Activated T-cell treated with anti-CD3 and anti-CD28 coated beads for 1 hour (primary cell): ENCODE measurements around the gene CHKA.

Experiments
- DNase-seq: peaks from one replicate; pipeline ENCODE4 v3.0.0-alpha.2; 2020; ENCODE audit warnings: low read depth

The CHKA gene

DNA sequence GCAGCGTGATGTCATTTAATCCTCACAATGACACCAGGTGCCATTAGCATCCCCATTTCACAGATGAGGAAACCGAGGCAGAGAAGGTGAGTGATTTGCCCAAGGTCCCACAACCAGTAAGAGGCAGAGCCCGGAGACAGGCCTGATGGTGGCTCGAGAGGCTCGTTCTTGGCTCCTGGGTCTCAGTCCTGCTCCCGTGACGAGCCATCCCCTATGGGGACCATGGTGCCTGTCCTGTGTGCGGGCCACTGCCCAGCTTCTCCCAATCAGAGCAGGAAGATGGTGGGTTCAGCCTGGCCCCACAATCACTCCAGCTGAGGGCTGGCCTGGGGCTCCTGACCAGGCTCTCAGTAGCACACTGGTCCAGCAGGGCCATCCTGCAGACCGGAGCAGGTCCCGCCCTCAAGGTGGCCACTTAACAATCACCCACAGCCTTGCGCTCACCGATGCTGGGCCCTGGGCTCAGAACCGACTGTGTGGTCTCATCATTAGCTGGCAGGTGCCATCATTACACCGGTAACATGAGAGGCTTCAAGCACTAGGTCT, 107.5 kb downstream of the CHKA start:
- no peak for DNase-seq

DNA sequence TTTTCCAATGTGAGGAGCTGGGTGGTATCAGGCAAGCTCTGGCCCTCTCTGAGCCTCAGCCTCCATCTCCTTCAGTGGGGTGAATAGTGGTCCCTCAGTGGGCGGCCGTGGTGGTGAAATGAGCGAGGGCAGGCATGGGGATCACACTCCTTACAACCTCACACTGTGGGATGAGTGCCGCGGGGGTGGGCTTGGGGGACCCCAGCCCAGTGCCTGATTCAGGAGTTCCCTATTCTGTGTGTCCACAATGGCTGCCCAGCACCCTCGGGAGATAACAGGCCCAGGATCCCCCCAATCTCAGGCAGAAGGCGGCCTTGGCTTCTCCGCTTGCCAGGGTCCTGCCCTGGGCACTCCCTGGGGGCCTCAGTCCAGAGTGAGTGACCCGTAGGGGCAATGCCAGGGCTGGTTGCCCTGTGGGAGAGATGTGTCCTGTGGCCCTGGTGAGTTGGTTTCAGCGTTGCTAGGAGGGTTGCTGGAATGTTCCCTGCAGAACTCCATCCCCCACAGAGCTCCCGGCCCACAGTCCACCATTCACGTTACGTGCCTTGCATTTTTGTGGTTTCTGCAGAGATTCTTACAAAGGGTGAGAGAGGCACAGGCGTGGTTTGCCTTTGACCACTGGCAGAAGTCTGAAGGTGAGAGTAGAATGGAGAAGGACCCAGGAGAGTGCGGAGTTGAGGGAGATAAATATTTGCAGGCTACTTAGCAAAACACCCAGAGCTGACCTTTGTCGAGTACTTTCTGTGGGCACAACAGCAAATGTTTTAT, 108.2 kb downstream of the CHKA start:
- no peak for DNase-seq

DNA sequence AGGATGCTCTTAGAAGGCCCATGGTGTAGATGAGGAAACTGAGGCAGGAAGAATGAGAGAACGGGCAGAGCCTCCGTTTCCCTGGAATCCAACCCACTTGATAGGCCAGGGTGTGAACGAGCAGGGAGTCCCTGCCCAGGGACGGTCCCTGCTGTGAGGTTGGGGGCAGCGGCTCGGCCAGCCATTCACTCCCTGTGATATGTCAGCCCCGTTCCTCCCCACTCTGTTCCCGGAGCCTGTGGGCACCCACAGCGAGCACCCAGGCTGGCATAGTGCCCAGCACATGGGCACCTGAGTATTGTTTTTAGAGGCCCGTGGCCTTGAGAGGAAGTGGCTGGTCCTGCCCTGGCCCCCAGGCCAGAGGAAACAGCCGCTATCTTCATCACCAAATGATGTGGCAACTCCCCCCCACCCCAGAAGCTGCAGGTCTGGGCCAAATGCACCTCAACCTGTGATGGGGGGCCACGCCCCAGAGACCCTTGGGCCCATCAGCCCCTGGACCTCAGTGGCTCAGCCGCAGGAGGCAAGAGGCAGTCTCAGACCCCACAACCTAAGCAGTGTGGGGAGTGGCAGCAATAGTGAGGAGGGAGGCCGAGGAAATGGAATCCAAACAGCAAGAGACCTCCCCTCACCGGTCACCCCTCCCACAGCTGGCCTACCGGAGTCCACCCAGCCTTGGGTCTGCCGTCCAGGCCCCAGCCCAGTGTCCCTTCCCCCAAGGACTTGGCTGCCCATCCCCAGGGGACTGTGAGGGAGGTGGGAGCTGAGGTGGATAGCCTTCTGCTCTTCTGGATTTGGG, 108.9 kb downstream of the CHKA start:
- DNase-seq = no peak

DNA sequence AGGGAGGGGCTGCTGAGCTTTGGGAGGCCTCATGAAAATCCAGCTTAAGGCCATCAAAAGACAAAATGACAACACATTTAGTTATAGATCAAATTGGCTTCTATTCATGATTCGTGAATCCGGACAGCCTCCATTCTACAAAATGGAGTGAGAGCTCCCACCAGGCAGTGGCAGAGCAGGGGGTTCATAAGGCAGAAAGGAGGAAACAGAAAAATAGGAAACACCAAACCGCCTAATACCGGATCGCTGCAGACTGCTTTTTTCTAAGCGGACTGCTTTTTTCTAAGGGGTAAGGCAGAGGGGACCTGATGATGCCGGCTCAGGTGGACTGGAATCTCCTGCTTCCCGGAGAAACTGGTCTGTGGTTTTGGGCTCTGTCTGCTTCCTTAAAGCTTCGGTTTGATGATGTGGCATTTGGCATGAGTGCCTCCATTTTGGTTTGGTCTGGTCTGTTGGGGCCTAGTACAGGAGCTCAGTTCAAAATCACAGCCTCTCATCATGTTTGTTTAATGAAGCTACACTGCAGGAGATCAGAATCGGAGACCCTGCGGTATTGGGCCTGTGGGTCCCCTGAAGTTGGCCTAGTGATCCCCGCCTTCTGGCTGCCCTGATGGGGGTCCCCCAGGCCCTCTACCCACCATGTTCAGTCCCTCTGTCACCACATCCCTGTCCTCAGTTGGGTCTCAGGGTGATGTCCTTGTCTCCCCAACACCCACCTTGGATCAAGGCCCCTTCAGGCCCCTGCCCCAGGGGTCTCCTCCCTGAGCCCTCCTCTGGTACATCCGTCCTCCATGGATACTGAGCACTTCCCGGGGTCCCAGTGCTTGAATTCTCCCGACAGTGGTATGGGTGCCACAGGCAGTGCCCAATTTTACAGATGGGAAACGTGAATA, 109.9 kb downstream of the CHKA start:
- DNase-seq = no peak

DNA sequence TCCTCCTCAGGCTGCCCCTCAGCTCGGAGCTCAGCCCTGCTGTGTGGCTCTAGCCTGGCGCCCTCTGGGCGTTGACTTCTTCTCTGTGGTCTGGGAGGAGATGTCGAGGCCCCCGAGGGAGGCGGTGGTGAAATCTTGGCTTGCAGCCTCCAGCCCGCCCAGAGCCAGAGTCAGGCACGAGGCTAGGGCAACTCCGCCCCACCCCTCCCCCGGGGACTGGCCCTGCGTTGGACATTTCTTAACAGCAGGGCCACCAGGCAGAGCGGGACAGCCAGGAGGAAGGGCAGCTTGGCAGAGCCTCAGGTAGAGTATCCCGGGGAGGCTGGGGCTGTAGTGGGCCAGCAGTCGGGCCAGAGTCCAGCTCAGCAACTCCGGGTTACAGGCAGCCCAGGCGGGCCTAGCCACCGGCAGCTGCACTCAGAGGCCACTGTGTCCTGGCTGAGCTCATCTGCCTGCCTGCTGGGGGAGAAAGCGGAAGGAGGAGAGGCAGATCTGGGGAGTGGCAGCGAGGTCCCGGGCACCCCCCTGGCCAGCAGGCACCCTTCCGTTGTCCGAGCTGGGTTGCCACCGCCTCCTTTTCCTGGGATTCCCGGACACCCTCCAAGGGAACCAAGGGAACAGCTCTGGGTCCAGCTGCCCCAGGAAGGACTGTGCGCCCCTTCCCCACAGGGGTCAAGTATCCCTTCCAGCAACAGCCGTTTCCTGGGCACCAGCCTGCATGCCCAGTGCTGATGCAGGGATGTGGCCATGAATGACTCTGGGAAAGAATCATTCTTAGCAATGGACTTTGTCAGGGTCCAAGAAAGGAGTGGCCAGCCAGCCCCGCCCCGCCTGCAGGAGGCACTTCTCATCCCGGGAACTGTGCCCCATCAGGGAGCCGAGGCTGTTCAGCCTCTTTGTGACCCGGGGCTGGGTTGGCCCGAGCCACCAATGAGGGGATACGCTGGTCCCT, 110.8 kb downstream of the CHKA start, which contains the start of gene ALDH3B1:
Gene ALDH3B1 (plus strand): TSS at position 238 of the 952 bp plus-strand sequence. CDS start 4,971 bp downstream, outside the sequence.
- no peak for DNase-seq

DNA sequence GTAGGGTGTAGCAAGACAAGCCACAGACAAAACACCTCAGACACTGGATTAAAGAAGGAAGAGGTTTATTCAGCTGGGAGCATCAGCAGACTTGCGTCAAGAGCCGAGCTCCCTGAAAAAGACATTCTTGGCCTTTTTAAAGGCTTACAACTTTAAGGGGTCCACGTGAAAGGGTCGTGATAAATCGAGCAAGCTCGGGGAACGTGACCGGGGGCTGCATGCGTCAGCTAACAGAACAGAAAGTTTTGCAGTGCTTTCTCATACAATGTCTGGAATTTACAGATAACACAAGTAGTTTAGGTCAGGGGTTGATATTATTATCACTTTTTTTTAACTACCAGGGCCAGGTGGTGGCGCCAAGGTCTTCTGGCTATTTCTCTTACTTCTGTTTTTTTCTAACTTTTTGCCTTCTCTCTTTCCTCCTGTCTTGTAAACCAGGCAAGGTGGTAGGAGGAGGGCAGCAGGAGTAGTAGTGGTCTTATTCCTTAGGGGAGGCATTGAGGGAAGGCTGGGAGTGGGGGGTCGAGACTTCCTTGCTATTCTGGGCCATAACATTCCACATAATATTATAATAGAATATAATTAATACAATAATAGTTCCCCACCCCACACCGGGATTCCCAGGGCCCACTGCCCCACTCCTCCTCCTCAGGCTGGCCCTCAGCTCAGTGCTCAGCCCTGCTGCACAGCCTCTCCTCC, 111.6 kb downstream of the CHKA start:
- DNase-seq = no peak

DNA sequence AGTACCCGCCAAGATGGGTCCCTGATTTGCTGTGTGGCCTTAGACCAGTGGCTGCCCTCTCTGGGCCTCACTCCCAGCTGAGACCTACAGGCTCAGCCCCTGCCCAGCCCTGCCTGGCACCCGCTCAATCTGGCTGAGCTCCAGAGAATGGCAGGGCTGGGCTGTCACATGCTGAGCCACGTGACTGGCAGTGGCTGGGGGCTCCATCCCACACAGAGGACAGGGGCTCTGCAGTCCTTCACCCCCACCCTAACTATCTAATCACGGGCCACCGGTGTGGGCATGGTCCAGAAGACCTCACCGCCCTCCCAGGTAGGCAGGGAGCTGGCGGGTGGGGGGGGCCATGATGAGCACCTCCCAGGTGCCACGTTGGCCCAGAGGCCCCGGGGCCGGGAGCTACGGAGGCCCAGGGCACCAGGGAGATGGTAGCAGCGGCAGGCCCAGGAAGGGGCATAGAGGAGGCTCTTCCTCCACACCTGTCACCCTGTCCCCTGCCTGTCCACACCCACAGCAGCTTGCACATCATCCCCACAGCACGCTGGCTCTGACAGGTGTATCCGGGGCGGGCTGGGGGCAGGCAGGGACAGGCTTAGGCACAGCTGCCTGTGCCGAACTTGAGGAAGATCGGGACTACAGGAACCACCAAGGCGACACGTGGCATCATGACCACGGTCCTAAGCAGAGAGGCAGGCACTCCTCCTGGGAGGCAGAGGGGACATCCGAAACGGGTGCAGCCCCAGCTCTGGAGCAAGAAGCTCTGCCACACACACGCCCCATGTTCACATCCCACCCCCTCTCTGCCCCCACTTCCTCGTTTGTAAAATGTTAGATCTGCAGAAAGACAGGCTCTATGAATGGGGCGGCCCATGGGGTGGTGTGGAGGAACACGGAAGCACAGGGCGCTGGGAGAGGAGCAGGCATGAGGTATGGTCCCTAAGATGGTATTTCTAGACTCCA, 112.5 kb downstream of the CHKA start:
- DNase-seq = no peak

DNA sequence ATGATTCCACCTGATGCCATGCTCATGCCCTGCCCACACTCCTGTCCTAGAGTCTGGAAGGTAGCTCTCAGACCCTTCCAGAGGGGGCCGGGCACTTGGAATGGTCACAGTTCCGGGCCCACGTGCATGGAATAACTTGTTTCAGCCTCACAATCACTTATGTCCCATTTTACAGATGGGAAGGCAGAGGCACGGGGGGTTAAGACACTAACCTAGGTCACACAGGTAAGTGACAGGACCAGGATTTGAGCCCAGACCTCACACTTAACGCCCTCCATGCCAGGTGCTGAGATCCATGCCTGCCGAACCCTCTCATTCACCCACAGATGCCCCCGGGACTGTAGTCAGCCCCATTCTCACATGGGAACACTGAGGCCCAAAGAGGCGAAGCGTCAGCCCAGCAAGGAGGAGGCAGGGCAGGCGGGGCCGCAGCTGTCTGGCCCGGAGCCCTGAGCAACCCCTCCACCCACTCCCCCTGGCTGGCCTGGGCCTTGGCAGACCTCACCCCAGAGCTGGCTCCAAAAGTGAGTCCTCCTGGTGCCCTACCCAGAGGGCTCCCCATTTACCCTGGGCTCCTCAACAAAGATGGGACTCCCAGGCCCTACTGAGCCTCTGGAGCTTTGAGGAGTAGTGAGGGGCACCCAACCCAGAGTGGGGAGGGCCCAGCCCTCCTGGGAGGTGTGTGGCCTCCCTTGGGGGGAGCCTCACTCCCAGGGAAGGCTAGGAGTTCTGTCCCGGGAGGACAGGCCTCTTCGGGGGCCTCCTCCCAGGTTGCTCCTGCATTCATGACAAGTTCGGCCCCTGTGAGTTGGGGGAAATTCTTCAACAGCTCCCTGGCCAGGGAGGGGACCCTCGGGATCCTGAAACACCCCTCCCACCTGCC, 113.4 kb downstream of the CHKA start:
- DNase-seq = no peak

DNA sequence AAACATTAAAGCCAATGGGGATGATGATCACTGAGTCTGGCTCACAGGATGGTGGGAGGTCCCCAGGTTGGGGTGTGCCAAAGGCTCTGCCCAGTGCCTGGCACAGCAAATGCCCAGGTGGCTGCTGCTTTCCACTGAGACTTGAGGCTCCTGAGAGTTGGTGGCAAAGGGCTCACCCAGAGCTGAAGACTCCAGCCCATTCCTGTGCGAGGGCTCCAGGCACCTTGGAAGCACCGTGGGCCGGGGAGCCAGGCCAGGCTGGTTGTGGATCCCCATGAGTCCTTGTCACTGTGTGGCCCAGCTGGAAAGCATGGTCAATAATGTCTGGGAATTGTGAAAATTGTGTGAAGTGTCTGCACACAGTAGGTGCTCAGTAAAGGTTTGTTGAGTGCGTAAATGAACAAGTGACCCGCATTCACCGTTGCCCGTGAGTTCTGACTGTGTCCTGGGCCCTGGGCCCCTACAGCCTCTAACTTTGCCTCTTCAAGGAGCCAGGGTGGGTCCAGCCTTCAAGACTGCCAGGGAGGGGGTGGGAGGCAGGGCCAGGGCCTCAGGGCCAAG, 114.5 kb downstream of the CHKA start:
- DNase-seq = no peak

DNA sequence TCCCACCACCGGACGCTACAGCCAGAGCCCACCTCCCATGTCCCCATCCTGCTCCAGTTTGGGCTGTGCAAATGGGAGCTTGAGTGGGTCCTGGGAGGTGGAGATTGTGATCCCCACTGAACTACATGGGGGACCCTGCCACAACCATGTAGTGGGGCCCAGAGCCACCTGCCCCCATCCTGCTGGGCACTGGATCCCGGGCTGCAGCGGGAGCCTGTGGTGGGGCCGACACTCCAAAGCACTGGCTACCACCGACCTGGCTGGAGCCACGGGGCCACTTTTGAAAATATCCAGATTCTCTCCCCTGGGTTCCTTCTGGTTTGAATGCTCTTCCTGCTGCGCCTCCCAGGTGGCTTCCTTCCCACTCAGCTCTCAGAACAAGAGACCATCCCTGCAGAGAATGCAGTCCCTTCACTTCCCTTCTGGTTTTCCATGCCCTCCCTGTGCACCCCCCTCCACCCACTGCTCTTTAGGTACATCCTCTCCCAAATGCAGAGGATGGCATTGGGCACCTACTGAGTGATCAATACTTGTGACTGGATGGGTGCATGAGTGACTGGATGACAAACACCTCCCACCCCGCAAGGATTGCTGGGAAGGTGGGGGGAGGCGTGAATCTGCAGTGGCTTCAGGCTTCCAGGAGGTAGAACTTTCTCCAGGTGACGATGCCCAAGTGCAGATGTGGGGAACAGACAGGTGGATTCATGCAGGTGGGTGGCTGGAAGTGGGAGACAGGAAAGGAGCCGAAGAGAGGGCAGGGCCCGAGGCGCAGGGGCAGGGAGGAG, 116.4 kb downstream of the CHKA start:
- DNase-seq = no peak

DNA sequence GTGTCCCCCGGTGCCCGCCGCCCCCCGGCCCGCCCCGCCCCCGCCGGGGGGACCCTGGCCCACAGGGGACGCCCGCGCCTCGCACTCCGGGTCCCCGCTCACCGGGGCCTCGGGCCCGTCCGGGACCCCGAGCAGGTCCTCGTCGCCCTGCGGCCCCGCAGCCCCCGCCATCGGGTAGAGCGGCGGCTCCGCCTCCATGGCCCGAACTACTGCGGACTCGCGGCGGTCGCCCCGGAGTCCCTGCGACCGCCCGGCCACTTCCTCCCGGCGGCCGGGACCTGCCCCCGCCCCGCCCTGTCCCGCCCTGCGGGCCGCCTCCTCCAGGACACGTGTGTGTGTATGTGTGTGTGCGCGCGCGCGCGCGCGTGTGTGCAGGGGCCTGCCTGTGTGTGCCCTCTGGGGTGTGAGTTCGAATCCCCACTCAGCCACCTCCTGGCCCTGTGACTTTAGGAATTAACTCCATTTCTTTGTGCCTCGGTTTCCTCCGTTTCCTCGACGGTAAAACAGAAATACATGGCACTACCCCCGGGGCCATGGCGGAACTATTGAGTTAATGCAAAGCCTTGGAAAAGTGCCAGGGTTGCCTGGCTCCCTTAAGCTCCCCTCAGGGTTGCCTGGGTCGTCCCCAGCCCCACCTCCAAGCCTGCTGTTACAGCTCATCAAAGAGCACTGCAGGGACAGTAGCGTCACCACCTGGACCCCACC, 117.2 kb downstream of the CHKA start, which contains the start of gene UNC93B1:
Gene UNC93B1 (minus strand): TSS at position 252 of the 705 bp plus-strand sequence. CDS start 54 bp downstream, at position 198.
- DNase-seq = peak; percentile 69

DNA sequence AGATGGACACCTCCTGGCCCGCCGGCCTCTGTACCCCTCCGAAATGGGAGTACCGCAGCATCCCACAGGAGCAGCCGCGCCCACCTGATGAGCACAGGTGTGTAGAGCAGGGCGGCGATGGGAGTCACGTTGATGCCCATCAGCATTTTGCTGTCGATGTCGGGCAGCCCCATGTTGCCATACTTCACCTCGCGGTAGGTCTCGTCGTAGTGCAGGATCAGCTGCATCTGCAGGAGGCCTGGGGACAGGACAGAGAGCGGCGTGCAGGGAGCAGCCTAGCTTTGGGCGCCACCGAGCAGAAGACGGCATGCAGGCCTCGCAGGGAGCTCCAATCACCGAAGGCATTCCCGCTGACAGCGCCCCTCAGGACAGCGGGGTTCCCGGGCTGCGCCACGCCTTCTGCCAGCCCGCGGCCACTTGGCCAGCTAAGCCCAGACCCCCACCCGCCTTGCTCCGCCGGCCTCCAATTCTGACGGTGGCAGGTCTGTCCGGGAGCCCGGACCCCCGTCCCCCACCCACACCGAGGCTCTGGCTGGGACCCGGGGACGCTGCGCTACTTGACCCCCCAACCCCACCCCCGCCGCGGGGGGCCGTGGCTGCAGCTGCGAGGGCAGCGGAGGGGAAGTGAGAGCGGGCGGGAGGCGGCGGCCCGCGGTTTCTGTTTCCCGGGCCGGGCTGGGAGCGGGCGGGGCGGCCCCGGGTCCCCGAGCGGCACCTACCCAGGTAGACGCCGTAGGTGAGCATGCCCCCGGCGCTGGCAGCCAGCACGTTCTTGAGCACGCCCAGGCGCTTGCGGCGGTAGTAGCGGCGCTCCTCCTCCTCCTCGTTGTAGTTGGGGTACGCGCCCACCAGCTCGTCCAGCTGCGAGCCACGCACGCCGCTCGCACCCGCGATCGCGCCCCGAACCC, 118.0 kb downstream of the CHKA start:
- peak; percentile 42 for DNase-seq
